GM13976 (cell line): ENCODE data around the gene GSTM3.

Experiments
- DNase-seq: peaks from one replicate; pipeline ENCODE4 v3.0.0; 2012; ENCODE audit warnings: low spot score
- in situ Hi-C: fragments of 300-500 bp; cut with MboI; formaldehyde crosslinking; loops from one replicate; pipeline ENCODE4 v1.12.0; 2022; ENCODE audit warnings: low sequenced_read_pairs, mixed read lengths, inconsistent platforms; ENCODE audit not compliant: unreplicated experiment
- TF ChIP-seq, protein P1 (sequence below): IDR thresholded peaks from 2 replicates; pipeline ENCODE4 v1.5.1; 2012; ENCODE audit warnings: borderline replicate concordance, mild to moderate bottlenecking; ENCODE audit not compliant: insufficient read depth; ENCODE audit errors: extremely low read depth, missing control alignments, control extremely low read depth

Gene GSTM3

DNA sequence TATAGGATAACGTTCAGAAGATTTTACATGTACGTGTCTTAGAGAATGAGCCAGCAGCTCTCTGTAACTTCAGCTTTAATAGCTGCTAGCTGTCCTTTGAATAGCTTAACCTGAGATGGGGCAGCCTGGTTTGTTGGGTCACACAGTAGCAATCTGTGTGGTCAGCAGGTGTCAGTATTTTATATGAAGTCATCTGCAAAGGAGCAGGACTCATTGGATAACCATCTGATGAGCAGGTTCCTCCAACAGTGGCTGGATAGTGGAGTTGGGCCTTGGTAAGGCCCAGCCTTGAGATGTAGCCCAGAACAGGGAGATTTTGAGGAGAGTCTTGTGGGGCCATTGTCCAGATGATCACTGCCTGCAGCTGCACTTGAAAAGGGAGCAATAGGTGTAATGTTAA, 22.3 kb downstream of the GSTM3 start:
- TF ChIP-seq, protein P1, sequence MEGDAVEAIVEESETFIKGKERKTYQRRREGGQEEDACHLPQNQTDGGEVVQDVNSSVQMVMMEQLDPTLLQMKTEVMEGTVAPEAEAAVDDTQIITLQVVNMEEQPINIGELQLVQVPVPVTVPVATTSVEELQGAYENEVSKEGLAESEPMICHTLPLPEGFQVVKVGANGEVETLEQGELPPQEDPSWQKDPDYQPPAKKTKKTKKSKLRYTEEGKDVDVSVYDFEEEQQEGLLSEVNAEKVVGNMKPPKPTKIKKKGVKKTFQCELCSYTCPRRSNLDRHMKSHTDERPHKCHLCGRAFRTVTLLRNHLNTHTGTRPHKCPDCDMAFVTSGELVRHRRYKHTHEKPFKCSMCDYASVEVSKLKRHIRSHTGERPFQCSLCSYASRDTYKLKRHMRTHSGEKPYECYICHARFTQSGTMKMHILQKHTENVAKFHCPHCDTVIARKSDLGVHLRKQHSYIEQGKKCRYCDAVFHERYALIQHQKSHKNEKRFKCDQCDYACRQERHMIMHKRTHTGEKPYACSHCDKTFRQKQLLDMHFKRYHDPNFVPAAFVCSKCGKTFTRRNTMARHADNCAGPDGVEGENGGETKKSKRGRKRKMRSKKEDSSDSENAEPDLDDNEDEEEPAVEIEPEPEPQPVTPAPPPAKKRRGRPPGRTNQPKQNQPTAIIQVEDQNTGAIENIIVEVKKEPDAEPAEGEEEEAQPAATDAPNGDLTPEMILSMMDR, result no peak
- in situ Hi-C loops, result loop anchor here (10.0 kb wide), 1 partner anchor 54 kb away; the partner anchor contains the start of gene GSTM2

DNA sequence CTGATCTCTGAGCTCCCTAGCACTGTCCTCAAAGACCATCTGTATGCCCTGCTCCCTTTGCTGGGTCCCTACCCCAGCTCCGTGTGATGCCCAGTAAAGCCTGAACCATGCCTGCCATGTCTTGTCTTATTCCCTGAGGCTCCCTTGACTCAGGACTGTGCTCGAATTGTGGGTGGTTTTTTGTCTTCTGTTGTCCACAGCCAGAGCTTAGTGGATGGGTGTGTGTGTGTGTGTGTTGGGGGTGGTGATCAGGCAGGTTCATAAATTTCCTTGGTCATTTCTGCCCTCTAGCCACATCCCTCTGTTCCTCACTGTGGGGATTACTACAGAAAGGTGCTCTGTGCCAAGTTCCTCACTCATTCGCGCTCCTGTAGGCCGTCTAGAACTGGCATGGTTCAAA, 23.1 kb downstream of the GSTM3 start:
- TF ChIP-seq, protein P1, result no peak
- in situ Hi-C loops, result loop anchor here (10.0 kb wide), 1 partner anchor 53 kb away; the partner anchor contains the start of gene GSTM2
- DNase-seq, result no peak

More for the DNA sequence above, 22.3 kb downstream of the GSTM3 start:
- DNase-seq, result no peak

GRCh38 chr1:109716570-109717090, 24.2 kb downstream of the GSTM3 start:
- TF ChIP-seq, protein P1, result no peak
- in situ Hi-C loops, result loop anchor here (10.0 kb wide), 1 partner anchor 52 kb away; the partner anchor contains the start of gene GSTM2
- no peak for DNase-seq

- no peak for DNase-seq
- TF ChIP-seq, protein P1, result no peak
- in situ Hi-C loops, result loop anchor here (10.0 kb wide), 1 partner anchor 51 kb away; the partner anchor contains the start of gene GSTM2
These were observed 24.7 kb downstream of the GSTM3 start for GRCh38 chr1:109716121-109716520.

DNA sequence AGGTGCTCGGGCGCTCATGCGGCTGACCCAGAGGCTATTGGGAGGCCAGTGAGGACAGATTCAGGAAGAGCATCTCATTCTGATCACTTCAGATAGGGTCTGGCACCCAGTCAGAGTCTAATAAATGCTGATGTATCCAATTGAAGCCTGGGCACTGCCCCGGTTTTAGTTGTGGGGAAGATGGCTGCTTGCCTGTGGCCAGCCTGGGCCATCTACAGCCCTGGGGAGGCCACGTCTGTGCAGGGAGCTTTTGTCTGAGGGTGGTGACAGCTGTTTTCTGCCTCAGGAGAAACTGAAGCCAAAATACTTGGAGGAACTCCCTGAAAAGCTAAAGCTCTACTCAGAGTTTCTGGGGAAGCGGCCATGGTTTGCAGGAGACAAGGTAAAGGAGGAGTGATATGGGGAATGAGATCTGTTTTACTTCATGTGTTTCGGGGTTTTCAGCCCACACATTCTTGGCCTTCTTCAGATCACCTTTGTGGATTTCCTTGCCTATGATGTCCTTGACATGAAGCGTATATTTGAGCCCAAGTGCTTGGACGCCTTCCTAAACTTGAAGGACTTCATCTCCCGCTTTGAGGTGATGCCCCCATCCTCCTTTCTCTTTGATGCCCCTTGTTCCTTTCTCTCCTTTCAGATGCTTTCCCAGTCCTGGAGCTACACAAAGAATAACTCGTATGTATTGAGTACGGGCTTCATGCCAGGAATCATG, 26.0 kb downstream of the GSTM3 start:
- no peak for DNase-seq
- in situ Hi-C loops, result loop anchor here (10.0 kb wide), 1 partner anchor 50 kb away; the partner anchor contains the start of gene GSTM2
- TF ChIP-seq, protein P1, result no peak

GRCh38 chr1:109713636-109714035, 27.2 kb downstream of the GSTM3 start:
- TF ChIP-seq, protein P1, result no peak
- DNase-seq, result no peak
- in situ Hi-C loops, result loop anchor here (10.0 kb wide), 1 partner anchor 49 kb away; the partner anchor contains the start of gene GSTM2
